IMR-90 (cell line): ENCODE results near the gene CLEC2D. TPM values are rescaled to one million over a fixed set of nuclear protein-coding genes. Genes with fewer than 3 reads are reported as not detected.

ENCODE experiments used
- ATAC-seq: fragments of 200-7000 bp; cut with Tn5 transposase; 2 replicates; pipeline ENCODE4 v1.9.1; 2020; ENCODE audit warnings: low read depth, mild to moderate bottlenecking, moderate library complexity
- BruUV-seq: library from RNA; stranded (reverse); fragments of 400-500 nt; replicated peaks from 2 replicates; lab custom pipeline; 2021; lab: Mats Ljungman, UMichigan
- CTCF ChIA-PET: fragments of 300-600 bp; formaldehyde crosslinking; extraction: SDS; loops from one replicate; lab custom pipeline; 2021; ENCODE audit warnings: antibody characterized with exemption; lab: Yijun Ruan, JAX
- POLR2A ChIA-PET: fragments of 300-600 bp; sonication (Branson Sonifier 250); formaldehyde crosslinking; loops from one replicate; lab custom pipeline; 2022; ENCODE audit warnings: antibody characterized with exemption; ENCODE audit not compliant: unreplicated experiment; lab: Charles Lee
- DNase-seq: peaks from one replicate; pipeline ENCODE4 v3.0.0; 2013
- H2AFZ ChIP-seq: replicated peaks from 2 replicates; pipeline ENCODE3; 2013; ENCODE audit warnings: low read length, mild to moderate bottlenecking; ENCODE audit not compliant: poor library complexity
- H2AK5ac ChIP-seq: 2 replicates; pipeline ENCODE4 v1.6.1; 2013; ENCODE audit warnings: low read depth, low read length, inconsistent platforms
- H2AK9ac ChIP-seq: replicated peaks from 2 replicates; pipeline ENCODE3; 2013; ENCODE audit warnings: mild to moderate bottlenecking, low read depth, low read length, moderate library complexity; ENCODE audit not compliant: poor library complexity
- H2BK120ac ChIP-seq: 2 replicates; pipeline ENCODE4 v1.6.1; 2013; ENCODE audit warnings: low read depth, low read length, inconsistent platforms
- H2BK15ac ChIP-seq: 3 replicates; pipeline ENCODE4 v1.6.1; 2013; ENCODE audit warnings: low read depth, low read length, inconsistent platforms
- H2BK20ac ChIP-seq: 2 replicates; pipeline ENCODE4 v1.6.1; 2013; ENCODE audit warnings: low read depth, mild to moderate bottlenecking, inconsistent platforms, low read length, moderate library complexity
- H2BK5ac ChIP-seq: 2 replicates; pipeline ENCODE4 v1.6.1; 2013; ENCODE audit warnings: mild to moderate bottlenecking, low read depth, low read length, inconsistent platforms; ENCODE audit not compliant: poor library complexity, severe bottlenecking
- H3K14ac ChIP-seq: replicated peaks from 2 replicates; pipeline ENCODE4 v1.6.1; 2013; ENCODE audit warnings: low read depth, low read length, inconsistent platforms
- H3K18ac ChIP-seq: 2 replicates; pipeline ENCODE4 v1.6.1; 2013; ENCODE audit warnings: low read depth, low read length, control low read depth
- H3K23ac ChIP-seq: 2 replicates; pipeline ENCODE4 v1.6.1; 2013; ENCODE audit warnings: low read depth, low read length, inconsistent platforms
- H3K27ac ChIP-seq: 2 replicates; pipeline ENCODE4 v1.5.1; 2013; ENCODE audit warnings: mild to moderate bottlenecking, control low read depth, low read length; ENCODE audit not compliant: insufficient read depth
- H3K27me3 ChIP-seq: 2 replicates; pipeline ENCODE4 v1.6.1; 2013; ENCODE audit warnings: low read length; ENCODE audit not compliant: control insufficient read depth, insufficient read depth
- H3K36me3 ChIP-seq: 2 replicates; pipeline ENCODE4 v1.6.1; 2013; ENCODE audit warnings: low read length, mixed read lengths; ENCODE audit not compliant: control insufficient read depth, insufficient read depth
- H3K4ac ChIP-seq: 2 replicates; pipeline ENCODE4 v1.6.1; 2013; ENCODE audit warnings: low read depth, low read length, inconsistent platforms
- H3K4me1 ChIP-seq: 2 replicates; pipeline ENCODE4 v1.6.1; 2013; ENCODE audit warnings: low read length, mixed read lengths; ENCODE audit not compliant: control insufficient read depth, insufficient read depth
- H3K4me2 ChIP-seq: 2 replicates; pipeline ENCODE4 v1.6.1; 2013; ENCODE audit warnings: low read depth, mild to moderate bottlenecking, control low read depth, low read length, moderate library complexity
- H3K4me3 ChIP-seq: 2 replicates; pipeline ENCODE4 v1.5.1; 2013; ENCODE audit warnings: low read depth, mild to moderate bottlenecking, control low read depth, low read length, moderate library complexity; ENCODE audit not compliant: insufficient read depth
- H3K56ac ChIP-seq: 2 replicates; pipeline ENCODE4 v1.6.1; 2013; ENCODE audit warnings: low read length, inconsistent platforms; ENCODE audit not compliant: insufficient read depth; ENCODE audit errors: extremely low read depth
- H3K79me1 ChIP-seq, 2 experiments: 2 replicates each; pipeline ENCODE4 v1.6.1; 2013; ENCODE audit warnings: low read length in 2 of 2, inconsistent platforms in 1 of 2, low read depth in 1 of 2
- H3K9ac ChIP-seq: 2 replicates; pipeline ENCODE4 v1.6.1; 2013; ENCODE audit warnings: low read depth, low read length, control low read depth
- H3K9me1 ChIP-seq: 2 replicates; pipeline ENCODE4 v1.6.1; 2013; ENCODE audit warnings: low read length, inconsistent platforms; ENCODE audit not compliant: insufficient read depth
- H3K9me3 ChIP-seq: 2 replicates; pipeline ENCODE4 v1.6.1; 2013; ENCODE audit warnings: low read length; ENCODE audit not compliant: control insufficient read depth, insufficient read depth
- H4K20me1 ChIP-seq: 2 replicates; pipeline ENCODE4 v1.6.1; 2013; ENCODE audit warnings: low read length, inconsistent platforms; ENCODE audit not compliant: insufficient read depth
- H4K5ac ChIP-seq: 2 replicates; pipeline ENCODE4 v1.6.1; 2013; ENCODE audit warnings: mild to moderate bottlenecking, low read depth, low read length, control low read depth
- H4K8ac ChIP-seq, 2 experiments: 2 replicates each; pipeline ENCODE4 v1.6.1; 2013; ENCODE audit warnings: low read depth in 2 of 2, low read length in 2 of 2, control low read depth in 1 of 2, inconsistent platforms in 1 of 2
- H4K91ac ChIP-seq: 2 replicates; pipeline ENCODE4 v1.6.1; 2013; ENCODE audit warnings: low read depth, low read length, inconsistent platforms; ENCODE audit not compliant: insufficient read depth
- BHLHE40 ChIP-seq: fragments of 150-350 bp; IDR thresholded peaks from 2 replicates; pipeline ENCODE4 v1.6.1; 2016; ENCODE audit warnings: mild to moderate bottlenecking, low read depth, low read length
- CEBPB ChIP-seq: IDR thresholded peaks from 2 replicates; pipeline ENCODE4 v1.6.1; 2012; ENCODE audit warnings: low read depth, low read length, improper control_type of control experiment
- CHD1 ChIP-seq: IDR thresholded peaks from 2 replicates; pipeline ENCODE4 v1.6.1; 2012; ENCODE audit warnings: low read depth, low read length, improper control_type of control experiment
- MAFK ChIP-seq: IDR thresholded peaks from 2 replicates; pipeline ENCODE4 v1.6.1; 2012; ENCODE audit warnings: low read depth, low read length, improper control_type of control experiment
- MXI1 ChIP-seq: IDR thresholded peaks from 2 replicates; pipeline ENCODE4 v1.6.1; 2012; ENCODE audit warnings: low read depth, mild to moderate bottlenecking, low read length, moderate library complexity, borderline replicate concordance
- RAD21 ChIP-seq: IDR thresholded peaks from 2 replicates; pipeline ENCODE4 v1.6.1; 2012; ENCODE audit warnings: low read length, improper control_type of control experiment
- RFX5 ChIP-seq: IDR thresholded peaks from 2 replicates; pipeline ENCODE4 v1.8.0; 2012; ENCODE audit warnings: low read depth, mild to moderate bottlenecking, low read length, moderate library complexity
- WGBS, 2 experiments: methylation state at CpG; one replicate each; pipeline versions ENCODE4 v1.1.5 to v1.1.7; 2013; ENCODE audit warnings: missing lambda C conversion rate in 2 of 2; ENCODE audit not compliant: insufficient read length in 1 of 2; ENCODE audit errors: extremely low coverage in 2 of 2; 5-methylcytosine and 5-hydroxymethylcytosine counted together
- dilution Hi-C: fragments of 300-500 bp; cut with HindIII; formaldehyde crosslinking; loops from one replicate; pipeline ENCODE4 v1.14.3; 2018; ENCODE audit warnings: low sequenced_read_pairs; ENCODE audit not compliant: unreplicated experiment
- in situ Hi-C: fragments of 300-500 bp; cut with MboI; formaldehyde crosslinking; loops from 3 replicates; pipeline ENCODE4 v1.14.3; 2019; ENCODE audit warnings: low sequenced_read_pairs, inconsistent platforms, mixed read lengths
- intact Hi-C: fragments of 100-400 bp; cut with micrococcal nuclease; formaldehyde crosslinking; loops from 2 replicates; pipeline ENCODE4 v1.10.0; 2022
- polyA plus RNA-seq, 3 experiments: library from polyadenylated mRNA; depleted of rRNA; stranded (reverse); fragments of >200 nt; gene quantifications; 2 replicates each; pipeline ENCODE4 v1.2.3, GENCODE V29; 2012; ENCODE audit warnings: low replicate concordance in 1 of 3
- total RNA-seq: library from RNA; depleted of rRNA; stranded (reverse); fragments of >200 nt; gene quantifications from 2 replicates; pipeline ENCODE4 v1.2.3, GENCODE V29; 2012
- TF ChIP-seq, protein P1 (sequence below): fragments of 150-350 bp; IDR thresholded peaks from 2 replicates; pipeline ENCODE4 v1.6.1; 2017; ENCODE audit warnings: mild to moderate bottlenecking, antibody characterized with exemption, low read length, low read depth
- TF ChIP-seq, protein P2 (sequence below): fragments of 150-350 bp; IDR thresholded peaks from 2 replicates; pipeline ENCODE4 v1.6.1; 2016; ENCODE audit warnings: low read depth, mild to moderate bottlenecking, low read length, moderate library complexity, borderline replicate concordance

The CLEC2D gene
- total and polyA plus RNA-seq, 2 of the 4 experiments (the other 2 are of a cell fraction), result 0.72 to 1.2 TPM

DNA sequence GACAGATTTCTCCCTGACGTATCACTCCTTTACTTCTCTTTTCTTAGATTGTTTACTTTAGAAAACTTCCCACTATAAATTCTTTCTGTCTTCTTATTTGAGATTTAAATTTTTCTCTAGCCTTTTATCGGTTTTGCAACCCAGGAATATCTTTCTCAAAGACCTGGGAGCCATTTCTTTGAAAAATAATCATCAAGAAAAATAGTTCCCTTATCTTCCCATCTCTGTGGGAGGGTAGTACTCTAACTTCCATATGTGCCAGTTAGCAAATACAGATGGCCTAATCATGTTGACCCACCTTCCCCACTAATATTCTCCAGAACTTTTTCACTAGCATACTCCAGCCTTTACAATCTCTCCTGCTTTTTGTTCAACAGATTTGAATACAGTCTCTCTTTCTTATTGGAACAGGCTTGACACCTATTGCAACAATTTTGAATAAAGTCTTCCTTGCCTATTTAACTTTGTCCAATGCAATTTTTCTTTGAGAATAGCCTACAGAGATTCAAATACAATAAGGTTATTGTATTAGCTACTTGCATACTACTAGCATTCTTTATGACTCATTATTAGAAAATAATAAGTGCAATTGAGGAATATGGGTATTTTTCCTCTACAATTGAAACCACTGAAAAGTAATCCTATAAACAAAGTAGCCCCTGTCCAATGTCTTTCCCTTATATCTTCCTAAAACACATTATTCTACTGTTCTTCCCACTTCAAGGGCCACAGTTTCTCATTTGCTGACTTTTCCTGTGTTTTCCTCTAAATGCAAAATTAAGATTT lies 34.4 kb upstream of the CLEC2D start:
- no peak overlapping the region for H2BK120ac ChIP-seq
- ChIA-PET POLR2A (no interaction called here), CTCF (interaction anchor here (0.6 to 2.2 kb wide), 5 partner anchors 65 to 304 kb away, joined by 3 to 9 read pairs (median 5); no protein-coding TSS in a partner anchor)
- TF ChIP-seq CHD1 (no peak), CEBPB (no peak), MAFK (no peak), BHLHE40 (no peak), RFX5 (no peak), MXI1 (no peak), RAD21 (no peak)
- TF ChIP-seq, protein P1, sequence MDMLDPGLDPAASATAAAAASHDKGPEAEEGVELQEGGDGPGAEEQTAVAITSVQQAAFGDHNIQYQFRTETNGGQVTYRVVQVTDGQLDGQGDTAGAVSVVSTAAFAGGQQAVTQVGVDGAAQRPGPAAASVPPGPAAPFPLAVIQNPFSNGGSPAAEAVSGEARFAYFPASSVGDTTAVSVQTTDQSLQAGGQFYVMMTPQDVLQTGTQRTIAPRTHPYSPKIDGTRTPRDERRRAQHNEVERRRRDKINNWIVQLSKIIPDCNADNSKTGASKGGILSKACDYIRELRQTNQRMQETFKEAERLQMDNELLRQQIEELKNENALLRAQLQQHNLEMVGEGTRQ, result no peak
- TF ChIP-seq, protein P2, sequence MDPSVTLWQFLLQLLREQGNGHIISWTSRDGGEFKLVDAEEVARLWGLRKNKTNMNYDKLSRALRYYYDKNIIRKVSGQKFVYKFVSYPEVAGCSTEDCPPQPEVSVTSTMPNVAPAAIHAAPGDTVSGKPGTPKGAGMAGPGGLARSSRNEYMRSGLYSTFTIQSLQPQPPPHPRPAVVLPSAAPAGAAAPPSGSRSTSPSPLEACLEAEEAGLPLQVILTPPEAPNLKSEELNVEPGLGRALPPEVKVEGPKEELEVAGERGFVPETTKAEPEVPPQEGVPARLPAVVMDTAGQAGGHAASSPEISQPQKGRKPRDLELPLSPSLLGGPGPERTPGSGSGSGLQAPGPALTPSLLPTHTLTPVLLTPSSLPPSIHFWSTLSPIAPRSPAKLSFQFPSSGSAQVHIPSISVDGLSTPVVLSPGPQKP, result no peak
- no peaks in the 10 kb centered on the region for H3K9me3 ChIP-seq
- BruUV-seq, result no TSS peak
- DNase-seq, result no peak
- no peaks in the 10 kb centered on the region for H3K36me3 ChIP-seq
- dilution Hi-C loops, result loop anchor here (10.0 kb wide), 1 partner anchor 70 kb away; no protein-coding TSS in a partner anchor
- in situ Hi-C loops, result loop anchor here (5.0 to 25.0 kb wide), 2 partner anchors 72 to 298 kb away; no protein-coding TSS in a partner anchor
- H3K23ac ChIP-seq, result no peak overlapping the region
- H3K14ac ChIP-seq, result no peak overlapping the region
- no peak overlapping the region for H2BK20ac ChIP-seq
- H2BK5ac ChIP-seq, result no peak overlapping the region
- H3K79me1 ChIP-seq, result no peaks in the 10 kb centered on the region
- no peak overlapping the region for H2AK9ac ChIP-seq
- H3K4me3 ChIP-seq, result no peak overlapping the region
- no peak overlapping the region for H4K5ac ChIP-seq
- no peak overlapping the region for H2AK5ac ChIP-seq
- no peak for ATAC-seq
- no peaks in the 10 kb centered on the region for H3K4me1 ChIP-seq
- H3K56ac ChIP-seq, result no peak overlapping the region
- H3K27ac ChIP-seq, result no peak overlapping the region
- no peak overlapping the region for H3K9ac ChIP-seq
- no peaks in the 10 kb centered on the region for H4K20me1 ChIP-seq
- intact Hi-C loops, result loop anchor here (1.0 to 2.0 kb wide), 2 partner anchors 73 to 304 kb away; no protein-coding TSS in a partner anchor
- no CpG with 5 or more reads among the region's 2 CpGs for WGBS, 2 experiments
- H2AFZ ChIP-seq, result no peak overlapping the region
- H3K27me3 ChIP-seq, result no peaks in the 10 kb centered on the region; the same call in 1 of the 2 replicates
- H4K91ac ChIP-seq, result no peak overlapping the region
- no peaks in the 10 kb centered on the region for H3K9me1 ChIP-seq
- no peak overlapping the region for H3K18ac ChIP-seq
- H2BK15ac ChIP-seq, result no peak overlapping the region
- H3K4me2 ChIP-seq, result no peak overlapping the region
- H3K4ac ChIP-seq, result no peak overlapping the region
- no peak overlapping the region for H4K8ac ChIP-seq
